A549 (cell line): Measurements from ENCODE around the gene MSI2. TPM values are rescaled to one million over a fixed set of nuclear protein-coding genes. Genes with fewer than 3 reads are reported as not detected.

Experiments
- ATAC-seq, 2 experiments: fragments of 200-7000 bp in 1 of 2; fragments of >200 bp in 1 of 2; cut with Nextera tagmentation in 1 of 2; cut with Tn5 transposase in 1 of 2; 3 replicates each; pipeline versions ENCODE4 v1.8.0 to v1.9.1; 2018 to 2020; ENCODE audit warnings: mild to moderate bottlenecking in 1 of 2, moderate library complexity in 1 of 2
- CTCF ChIA-PET: fragments of 300-600 bp; sonication (Branson Sonifier 250); formaldehyde crosslinking; extraction: SDS; loops from one replicate; lab custom pipeline; 2021; ENCODE audit warnings: antibody characterized with exemption, inconsistent platforms; lab: Yijun Ruan, JAX
- POLR2A ChIA-PET: fragments of 350-600 bp; formaldehyde crosslinking; extraction: SDS; loops from one replicate; lab custom pipeline; 2021; ENCODE audit warnings: antibody characterized with exemption, inconsistent platforms; lab: Yijun Ruan, JAX
- DNase-seq, 2 experiments: peaks; one replicate each; pipeline versions ENCODE4 v3.0.0 to v3.0.0-alpha.2; 2011 to 2016; ENCODE audit warnings: low read depth in 1 of 2, low spot score in 1 of 2
- FAIRE-seq: peaks from 2 replicates; lab custom pipeline; 2011; peaks lifted over from hg19 to GRCh38; lab: Jason Lieb, UNC
- H3K27ac ChIP-seq, 2 experiments: fragments of >200 bp; sonication (Bioruptor Twin); formaldehyde crosslinking; 3 replicates each; pipeline ENCODE4 v1.5.1; 2016 to 2017
- H3K4me1 ChIP-seq: fragments of >200 bp; sonication (Bioruptor Twin); formaldehyde crosslinking; 3 replicates; pipeline ENCODE4 v1.6.1; 2016
- H3K4me2 ChIP-seq: fragments of >200 bp; sonication (Bioruptor Twin); formaldehyde crosslinking; 3 replicates; pipeline ENCODE4 v1.6.1; 2016
- H3K4me3 ChIP-seq: fragments of >200 bp; sonication (Bioruptor Twin); formaldehyde crosslinking; 3 replicates; pipeline ENCODE4 v1.5.1; 2016
- H3K9me3 ChIP-seq: fragments of >200 bp; sonication (Bioruptor Twin); formaldehyde crosslinking; 3 replicates; pipeline ENCODE4 v1.6.1; 2016
- BCL3 ChIP-seq: fragments of >200 bp; sonication (Bioruptor Twin); formaldehyde crosslinking; IDR thresholded peaks from 3 replicates; pipeline ENCODE4 v1.6.1; 2016
- BHLHE40 ChIP-seq: IDR thresholded peaks from 2 replicates; pipeline ENCODE4 v1.6.1; 2012; ENCODE audit warnings: low read depth, low read length, inconsistent platforms
- CBX2 ChIP-seq: fragments of 200-600 bp; sonication (generic); IDR thresholded peaks from 2 replicates; pipeline ENCODE4 v1.6.1; 2016; ENCODE audit warnings: low read depth, mild to moderate bottlenecking, borderline replicate concordance
- CBX8 ChIP-seq: fragments of 200-600 bp; sonication (generic); IDR thresholded peaks from 2 replicates; pipeline ENCODE4 v1.6.1; 2016
- CEBPB ChIP-seq, 2 experiments: fragments of >200 bp in 1 of 2; sonication (Bioruptor Twin) in 1 of 2; formaldehyde crosslinking in 1 of 2; IDR thresholded peaks; 2 replicates each; pipeline ENCODE4 v1.6.1; 2012 to 2016
- CHD4 ChIP-seq: fragments of 200-600 bp; sonication (generic); IDR thresholded peaks from 2 replicates; pipeline ENCODE4 v1.6.1; 2016; ENCODE audit warnings: antibody characterized with exemption, mild to moderate bottlenecking, borderline replicate concordance
- E2F6 ChIP-seq: IDR thresholded peaks from 2 replicates; pipeline ENCODE4 v1.6.1; 2012; ENCODE audit warnings: low read depth, borderline replicate concordance
- EHF ChIP-seq: fragments of 250-450 bp; sonication (Bioruptor Pico); IDR thresholded peaks from 2 replicates; pipeline ENCODE4 v1.5.0; 2020; ENCODE audit warnings: mild to moderate bottlenecking
- EHMT2 ChIP-seq: fragments of 200-600 bp; sonication (generic); IDR thresholded peaks from 2 replicates; pipeline ENCODE4 v1.6.1; 2016; ENCODE audit warnings: antibody characterized with exemption, low read depth, mild to moderate bottlenecking, moderate library complexity
- EP300 ChIP-seq, 2 experiments: fragments of >200 bp; sonication (Bioruptor Twin); formaldehyde crosslinking; IDR thresholded peaks; 2 replicates in 1 of 2; 3 replicates in 1 of 2; pipeline ENCODE4 v1.6.1; 2016 to 2017
- FOSL2 ChIP-seq, 2 experiments: fragments of 450-650 bp in 1 of 2; fragments of >200 bp in 1 of 2; sonication (Bioruptor Twin) in 1 of 2; formaldehyde crosslinking; IDR thresholded peaks; 2 replicates each; pipeline versions ENCODE4 v1.5.0 to v1.6.1; 2016 to 2020; ENCODE audit warnings: mild to moderate bottlenecking in 1 of 2, moderate library complexity in 1 of 2
- HOXB13 ChIP-seq: fragments of 250-450 bp; sonication (Bioruptor Pico); IDR thresholded peaks from 2 replicates; pipeline ENCODE4 v1.5.0; 2020; ENCODE audit warnings: low read depth, mild to moderate bottlenecking, moderate library complexity
- HOXB5 ChIP-seq: fragments of 250-450 bp; sonication (Bioruptor Pico); IDR thresholded peaks from 2 replicates; pipeline ENCODE4 v1.5.0; 2020; ENCODE audit warnings: mild to moderate bottlenecking, moderate library complexity
- JUNB ChIP-seq: fragments of >200 bp; sonication (Bioruptor Twin); formaldehyde crosslinking; IDR thresholded peaks from 2 replicates; pipeline ENCODE4 v1.6.1; 2016
- KDM1A ChIP-seq: fragments of 200-600 bp; sonication (generic); IDR thresholded peaks from 2 replicates; pipeline ENCODE4 v1.6.1; 2016; ENCODE audit warnings: low read depth, mild to moderate bottlenecking
- MAX ChIP-seq: IDR thresholded peaks from 2 replicates; pipeline ENCODE4 v1.6.1; 2012
- MYC ChIP-seq: IDR thresholded peaks from 2 replicates; pipeline ENCODE4 v1.6.1; 2012; ENCODE audit warnings: mild to moderate bottlenecking, inconsistent platforms, low read length, improper control_type of control experiment, borderline replicate concordance
- NPAS2 ChIP-seq: fragments of 250-450 bp; sonication (Bioruptor Pico); IDR thresholded peaks from 2 replicates; pipeline ENCODE4 v1.8.0; 2022; ENCODE audit warnings: mild to moderate bottlenecking, moderate library complexity, borderline replicate concordance
- RAD21 ChIP-seq, 2 experiments: fragments of >200 bp in 1 of 2; sonication (Bioruptor Twin) in 1 of 2; formaldehyde crosslinking in 1 of 2; IDR thresholded peaks in 1 of 2; conservative IDR thresholded peaks in 1 of 2; 2 replicates in 1 of 2; 3 replicates in 1 of 2; pipeline ENCODE4 v1.6.1; 2012 to 2018; ENCODE audit warnings: inconsistent platforms in 1 of 2
- RARB ChIP-seq: fragments of 250-450 bp; sonication (Bioruptor Pico); IDR thresholded peaks from 2 replicates; pipeline ENCODE4 v1.8.0; 2021; ENCODE audit warnings: mild to moderate bottlenecking, moderate library complexity
- REST ChIP-seq: fragments of 200-600 bp; sonication (generic); IDR thresholded peaks from 2 replicates; pipeline ENCODE4 v1.6.1; 2016; ENCODE audit warnings: antibody characterized with exemption, mild to moderate bottlenecking, moderate library complexity
- RFX5 ChIP-seq: fragments of 450-650 bp; IDR thresholded peaks from 2 replicates; pipeline ENCODE4 v1.7.1; 2014; ENCODE audit warnings: antibody characterized with exemption, mild to moderate bottlenecking, moderate library complexity
- SMC3 ChIP-seq: fragments of >200 bp; sonication (Bioruptor Twin); formaldehyde crosslinking; IDR thresholded peaks from 3 replicates; pipeline ENCODE4 v1.6.1; 2018; ENCODE audit warnings: inconsistent platforms
- SREBF2 ChIP-seq: fragments of 450-650 bp; IDR thresholded peaks from 2 replicates; pipeline ENCODE4 v1.6.1; 2014; ENCODE audit warnings: mild to moderate bottlenecking, moderate library complexity
- TFCP2L1 ChIP-seq: fragments of 250-450 bp; sonication (Bioruptor Pico); IDR thresholded peaks from 2 replicates; pipeline ENCODE4 v1.5.0; 2021; ENCODE audit warnings: mild to moderate bottlenecking
- USF2 ChIP-seq: fragments of 450-650 bp; IDR thresholded peaks from 2 replicates; pipeline ENCODE4 v1.6.1; 2014; ENCODE audit warnings: antibody characterized with exemption
- ZC3H11A ChIP-seq: fragments of 450-650 bp; IDR thresholded peaks from 2 replicates; pipeline ENCODE4 v1.6.1; 2014; ENCODE audit warnings: antibody characterized with exemption, mild to moderate bottlenecking
- ZFP36 ChIP-seq: fragments of 450-650 bp; IDR thresholded peaks from 2 replicates; pipeline ENCODE4 v1.6.1; 2014; ENCODE audit warnings: borderline replicate concordance; ENCODE audit not compliant: partially characterized antibody
- ZSCAN20 ChIP-seq: fragments of 250-450 bp; sonication (Bioruptor Pico); IDR thresholded peaks from 2 replicates; pipeline ENCODE4 v1.8.0; 2022; ENCODE audit warnings: mild to moderate bottlenecking, moderate library complexity
- WGBS: methylation state at CpG from one replicate; pipeline ENCODE4 v1.1.6; 2017; ENCODE audit errors: missing lambda C conversion rate; 5-methylcytosine and 5-hydroxymethylcytosine counted together
- polyA plus RNA-seq, 4 experiments: library from polyadenylated mRNA; depleted of rRNA in 3 of 4; stranded (reverse); fragments of >200 nt; fragmentation: RNase III in 1 of 4; extraction: RNeasy Plus Mini Kit Qiagen cat#74134 plus additional on column Dnase treatment in 1 of 4; gene quantifications; 2 replicates in 3 of 4; 3 replicates in 1 of 4; pipeline ENCODE4 v1.2.3, GENCODE V29; 2011 to 2017

Gene MSI2
- polyA plus RNA-seq, 2 of the 4 experiments (the other 2 are of a cell fraction) = 43.6 to 44.4 TPM

- Histone ChIP-seq H3K4me3 (no peak overlapping the region), H3K4me2 (no peak overlapping the region), H3K9me3 (no peaks in the 10 kb centered on the region), H3K4me1 (peaks cover 6% of the 10 kb centered on the region; the same call in 1 of the 3 replicates), H3K27ac (no peak overlapping the region)
- no peak for FAIRE-seq
- CTCF ChIA-PET = interaction anchor here (0.7 to 2.9 kb wide), 2 partner anchors 8 to 74 kb away, joined by 3 to 10 read pairs; no protein-coding TSS in a partner anchor
- TF ChIP-seq SMC3 = no peak
- TF ChIP-seq MAX = no peak
- no peak for TF ChIP-seq BCL3
- TF ChIP-seq CHD4 = no peak
- no peak for TF ChIP-seq ZSCAN20 (CRISPR knock-in tag)
- TF ChIP-seq CEBPB (IDR thresholded peaks at IDR 0.05) = no peak
- TF ChIP-seq CBX8 = no peak
- no peak for TF ChIP-seq NPAS2 (CRISPR knock-in tag)
- TF ChIP-seq REST = no peak
- TF ChIP-seq HOXB5 = no peak
- no peak for TF ChIP-seq ZFP36
- no peak for TF ChIP-seq TFCP2L1 (CRISPR knock-in tag)
- no peak for TF ChIP-seq MYC
- no peak for TF ChIP-seq SREBF2
- TF ChIP-seq USF2 = no peak
- TF ChIP-seq ZC3H11A = no peak
- TF ChIP-seq CBX2 = no peak
- TF ChIP-seq EHF (CRISPR knock-in tag) = no peak
- no peak for TF ChIP-seq JUNB
- 93% methylated on average over 3 of the region's 3 CpGs for WGBS
- POLR2A ChIA-PET = no interaction called here
- no peak for DNase-seq
- ATAC-seq = no peak
Measured at GRCh38 chr17:57317079-57317478, 60.8 kb downstream of the MSI2 start.

GRCh38 chr17:57318913-57319312 lies 62.6 kb downstream of the MSI2 start:
- no peak for DNase-seq
- Histone ChIP-seq H3K4me2 (no peak overlapping the region), H3K4me1 (peaks cover 6% of the 10 kb centered on the region; the same call in 1 of the 3 replicates), H3K9me3 (no peaks in the 10 kb centered on the region), H3K4me3 (no peak overlapping the region), H3K27ac (no peak overlapping the region)
- FAIRE-seq = no peak
- TF ChIP-seq KDM1A (no peak), BHLHE40 (no peak), HOXB13 (CRISPR knock-in tag) (no peak), FOSL2 (IDR thresholded peaks at IDR 0.05) (no peak), FOSL2 (CRISPR knock-in tag; IDR thresholded peaks at IDR 0.05) (no peak), EHMT2 (no peak), SMC3 (no peak), RFX5 (no peak), RAD21 (conservative IDR thresholded peaks at IDR 0.05 in 1 of 2, IDR thresholded peaks at IDR 0.05 in 1 of 2) (no peak), EP300 (IDR thresholded peaks at IDR 0.05) (no peak), RARB (CRISPR knock-in tag) (no peak), CEBPB (IDR thresholded peaks at IDR 0.05) (no peak), SREBF2 (no peak), E2F6 (no peak)
- WGBS = 95% methylated on average over 6 of the region's 6 CpGs
- CTCF ChIA-PET = interaction anchor here (1.2 kb wide), 1 partner anchor 76 kb away, joined by 5 read pairs; no protein-coding TSS in a partner anchor
- POLR2A ChIA-PET = no interaction called here
- ATAC-seq = no peak
